ENCODE data around the gene SCN5A.

GRCh38 chr3:38662544-38662943, 13.1 kb upstream of the SCN5A start:
- TF ChIP-seq CTCF (conservative IDR thresholded peaks at IDR 0.05) (peak; percentile 74), EZH2 (IDR thresholded peaks at IDR 0.05; ENCODE audit: low read depth) (no peak)

Data from PC-9 (cell line).